ENCODE data around the gene TFIP11.

DNA sequence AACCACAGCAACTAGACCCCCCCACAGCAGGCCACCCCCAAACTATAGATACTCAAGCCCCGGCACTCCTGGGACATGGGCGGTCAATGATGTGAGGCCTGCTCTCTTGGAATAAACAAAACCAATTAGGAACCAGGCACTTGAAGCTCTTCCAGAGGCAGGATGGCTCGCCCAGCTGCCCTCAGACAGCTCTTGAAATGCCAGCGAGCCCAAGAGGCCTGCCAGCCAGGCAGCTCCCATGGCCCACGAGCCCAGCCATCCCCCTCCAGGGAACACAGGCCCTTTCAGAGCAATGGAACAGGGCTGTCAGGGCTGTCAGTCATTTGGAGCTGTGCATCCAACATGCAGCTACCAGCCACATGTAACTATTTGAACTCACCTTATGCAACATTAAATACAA is 34.0 kb upstream of the TFIP11 start:
- TF ChIP-seq, protein P1, sequence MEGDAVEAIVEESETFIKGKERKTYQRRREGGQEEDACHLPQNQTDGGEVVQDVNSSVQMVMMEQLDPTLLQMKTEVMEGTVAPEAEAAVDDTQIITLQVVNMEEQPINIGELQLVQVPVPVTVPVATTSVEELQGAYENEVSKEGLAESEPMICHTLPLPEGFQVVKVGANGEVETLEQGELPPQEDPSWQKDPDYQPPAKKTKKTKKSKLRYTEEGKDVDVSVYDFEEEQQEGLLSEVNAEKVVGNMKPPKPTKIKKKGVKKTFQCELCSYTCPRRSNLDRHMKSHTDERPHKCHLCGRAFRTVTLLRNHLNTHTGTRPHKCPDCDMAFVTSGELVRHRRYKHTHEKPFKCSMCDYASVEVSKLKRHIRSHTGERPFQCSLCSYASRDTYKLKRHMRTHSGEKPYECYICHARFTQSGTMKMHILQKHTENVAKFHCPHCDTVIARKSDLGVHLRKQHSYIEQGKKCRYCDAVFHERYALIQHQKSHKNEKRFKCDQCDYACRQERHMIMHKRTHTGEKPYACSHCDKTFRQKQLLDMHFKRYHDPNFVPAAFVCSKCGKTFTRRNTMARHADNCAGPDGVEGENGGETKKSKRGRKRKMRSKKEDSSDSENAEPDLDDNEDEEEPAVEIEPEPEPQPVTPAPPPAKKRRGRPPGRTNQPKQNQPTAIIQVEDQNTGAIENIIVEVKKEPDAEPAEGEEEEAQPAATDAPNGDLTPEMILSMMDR (IDR thresholded peaks at IDR 0.05), result no peak
- no peak for TF ChIP-seq EZH2 (IDR thresholded peaks at IDR 0.05)
